ENCODE results near the gene SIK3. TPM values are rescaled to one million over a fixed set of nuclear protein-coding genes. Genes with fewer than 3 reads are reported as not detected.
"Not testable (repeated sequence)": the region's sequence is repeated elsewhere in the genome, so short reads cannot be mapped to it uniquely, and the experiment has no call there.

SIK3 gene
- total RNA-seq, 1 experiment from 2014 or later = 4.1 TPM

DNA sequence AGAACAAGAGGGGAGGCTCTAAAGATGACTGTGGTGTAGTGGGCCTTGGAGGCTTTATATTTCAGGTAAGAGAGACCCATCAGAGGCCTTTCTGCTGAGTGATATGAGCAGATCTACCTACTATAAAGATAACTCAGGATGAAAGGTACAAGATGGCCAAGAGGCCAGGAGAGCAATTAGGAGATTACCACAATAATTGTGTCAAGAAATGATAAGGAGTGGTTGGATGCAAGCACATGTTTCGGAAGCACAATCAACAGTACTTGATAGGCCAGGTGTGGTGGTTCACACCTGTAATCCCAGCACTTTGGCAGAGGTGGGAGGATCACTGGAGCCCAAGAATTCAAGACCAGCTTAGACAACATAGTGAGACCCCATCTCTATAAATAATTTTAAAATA lies 43.8 kb downstream of the SIK3 start:
- no peak overlapping the region for H3K4me3 ChIP-seq (ENCODE audit: low read length)
- no peaks in the 10 kb centered on the region for H3K9me3 ChIP-seq (ENCODE audit: low read length)
- 0 out of 2 replicates have a peak, but pooled peaks cover 3% of the 10 kb centered on the region for H4K20me1 ChIP-seq (ENCODE audit: insufficient read depth, low read depth, low read length)
- H2AFZ ChIP-seq (ENCODE audit: low read length) = no peak overlapping the region
- no peak overlapping the region for H3K4me2 ChIP-seq (ENCODE audit: low read depth, low read length, poor library complexity, severe bottlenecking)
- no peaks in the 10 kb centered on the region for H3K4me1 ChIP-seq (ENCODE audit: low read length)
- H3K9me2 ChIP-seq (replicated peaks; ENCODE audit: insufficient read depth, low read length) = no peaks in the 10 kb centered on the region
- no peaks in the 10 kb centered on the region for H3K79me2 ChIP-seq (ENCODE audit: low read length)
- DNase-seq = no peak
- no peak overlapping the region for H3K27ac ChIP-seq (ENCODE audit: low read length)
- no peaks in the 10 kb centered on the region for H3K36me3 ChIP-seq (ENCODE audit: insufficient read depth, low read length)
- no peak overlapping the region for H3K9ac ChIP-seq (ENCODE audit: low read length)
- no peaks in the 10 kb centered on the region for H3K27me3 ChIP-seq (ENCODE audit: low read length)

DNA sequence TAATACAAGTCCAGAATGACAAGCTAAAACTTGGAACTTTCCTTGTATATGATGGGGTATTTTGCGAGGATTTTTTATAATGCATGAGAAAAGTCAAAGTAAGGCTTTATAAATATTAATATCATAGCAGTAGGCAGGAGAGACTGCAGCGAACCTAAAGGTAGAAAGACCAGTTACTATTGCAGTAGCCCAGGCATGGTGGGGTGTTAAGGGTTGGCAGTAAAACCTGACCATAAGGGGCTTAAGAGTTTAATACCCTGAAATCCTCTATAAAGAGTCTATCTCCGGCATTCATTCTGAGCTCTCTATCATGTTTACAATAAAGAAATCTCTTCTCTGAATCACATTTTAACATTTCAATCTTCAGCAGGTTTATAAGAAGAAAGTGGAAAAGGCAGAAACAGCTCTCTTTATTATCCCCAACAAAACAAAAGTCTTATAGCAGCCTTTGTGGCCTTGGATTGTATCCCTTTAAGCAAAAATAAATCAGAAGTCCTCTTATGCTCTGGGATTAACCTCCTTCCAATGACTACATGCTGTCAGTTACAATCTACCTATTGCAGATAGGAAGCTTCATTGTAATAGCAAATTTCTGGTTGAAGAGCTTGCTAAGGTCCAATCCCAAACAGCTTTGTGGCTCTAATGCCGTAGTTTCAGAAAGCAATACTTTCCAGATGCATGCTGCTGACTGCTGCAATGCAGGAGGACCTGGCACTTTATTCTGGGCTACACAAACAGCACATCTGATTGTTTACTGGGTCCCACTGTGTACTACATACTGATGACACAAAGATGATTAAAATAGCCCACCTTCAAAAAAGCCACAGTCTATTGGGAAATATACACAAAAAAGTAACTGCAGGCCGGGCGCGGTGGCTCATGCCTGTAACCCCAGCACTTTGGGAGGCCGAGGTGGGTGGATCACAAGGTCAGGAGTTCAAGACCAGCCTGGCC lies 45.8 kb downstream of the SIK3 start:
- Histone ChIP-seq H3K9me2 (replicated peaks; ENCODE audit: insufficient read depth, low read length) (no peaks in the 10 kb centered on the region), H3K27ac (ENCODE audit: low read length) (no peak overlapping the region), H3K9me3 (ENCODE audit: low read length) (no peaks in the 10 kb centered on the region), H3K4me3 (ENCODE audit: low read length) (no peak overlapping the region), H3K36me3 (ENCODE audit: insufficient read depth, low read length) (no peaks in the 10 kb centered on the region), H2AFZ (ENCODE audit: low read length) (no peak overlapping the region), H4K20me1 (ENCODE audit: insufficient read depth, low read depth, low read length) (no peaks in the 10 kb centered on the region), H3K27me3 (ENCODE audit: low read length) (no peaks in the 10 kb centered on the region), H3K4me2 (ENCODE audit: low read depth, low read length, poor library complexity, severe bottlenecking) (no peak overlapping the region), H3K79me2 (ENCODE audit: low read length) (no peaks in the 10 kb centered on the region), H3K4me1 (ENCODE audit: low read length) (no peaks in the 10 kb centered on the region), H3K9ac (ENCODE audit: low read length) (no peak overlapping the region)
- DNase-seq = no peak

DNA sequence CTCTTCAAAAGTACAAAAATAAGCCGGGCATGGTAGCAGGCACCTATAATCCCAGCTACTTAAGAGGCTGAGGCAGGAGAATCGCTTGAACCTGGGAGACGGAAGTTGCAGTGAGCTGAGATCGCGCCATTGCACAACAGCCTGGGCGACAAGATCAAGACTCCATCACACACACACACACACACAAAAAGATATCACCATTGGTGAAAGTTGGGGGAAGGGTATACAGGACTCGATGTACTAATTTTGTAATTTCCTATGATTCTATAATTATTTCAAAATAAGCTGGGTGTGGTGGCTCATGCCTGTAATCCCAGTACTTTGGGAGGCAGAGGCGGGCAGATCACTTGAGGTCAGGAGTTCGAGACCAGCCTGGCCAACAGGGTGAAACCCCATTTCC lies 48.1 kb downstream of the SIK3 start:
- not testable (repeated sequence) for DNase-seq; H3K27ac ChIP-seq (ENCODE audit: low read length); H3K4me2 ChIP-seq (ENCODE audit: low read depth, low read length, poor library complexity, severe bottlenecking); H3K9me3 ChIP-seq (ENCODE audit: low read length); H3K9me2 ChIP-seq (replicated peaks; ENCODE audit: insufficient read depth, low read length); H3K4me3 ChIP-seq (ENCODE audit: low read length); H4K20me1 ChIP-seq (ENCODE audit: insufficient read depth, low read depth, low read length); H3K27me3 ChIP-seq (ENCODE audit: low read length); H3K36me3 ChIP-seq (ENCODE audit: insufficient read depth, low read length); H3K9ac ChIP-seq (ENCODE audit: low read length); H3K4me1 ChIP-seq (ENCODE audit: low read length); H3K79me2 ChIP-seq (ENCODE audit: low read length); H2AFZ ChIP-seq (ENCODE audit: low read length)

DNA sequence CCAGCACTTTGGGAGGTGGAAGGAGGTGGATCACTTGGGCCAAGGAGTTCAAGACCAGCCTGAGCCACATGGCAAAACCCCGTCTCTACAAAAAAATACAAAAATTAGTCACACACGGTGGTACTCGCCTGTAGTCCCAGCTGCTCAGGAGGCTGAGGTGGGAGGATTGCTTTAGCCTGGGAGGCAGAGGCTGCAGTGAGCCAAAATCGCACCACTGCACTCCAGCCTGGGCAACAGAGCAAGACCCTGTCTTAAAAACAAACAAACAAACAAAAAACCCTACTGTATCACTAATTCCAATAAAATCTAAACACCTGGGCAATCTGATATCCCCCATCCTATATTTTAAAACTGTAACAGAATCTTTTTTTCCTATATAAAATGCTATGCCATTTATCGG lies 51.6 kb downstream of the SIK3 start:
- not testable (repeated sequence) for H3K36me3 ChIP-seq (ENCODE audit: insufficient read depth, low read length); H3K9me3 ChIP-seq (ENCODE audit: low read length); H3K27ac ChIP-seq (ENCODE audit: low read length); H3K4me3 ChIP-seq (ENCODE audit: low read length); H3K27me3 ChIP-seq (ENCODE audit: low read length); H3K9ac ChIP-seq (ENCODE audit: low read length); H3K4me1 ChIP-seq (ENCODE audit: low read length); H3K79me2 ChIP-seq (ENCODE audit: low read length); H2AFZ ChIP-seq (ENCODE audit: low read length); H4K20me1 ChIP-seq (ENCODE audit: insufficient read depth, low read depth, low read length); H3K9me2 ChIP-seq (replicated peaks; ENCODE audit: insufficient read depth, low read length); DNase-seq; H3K4me2 ChIP-seq (ENCODE audit: low read depth, low read length, poor library complexity, severe bottlenecking)

DNA sequence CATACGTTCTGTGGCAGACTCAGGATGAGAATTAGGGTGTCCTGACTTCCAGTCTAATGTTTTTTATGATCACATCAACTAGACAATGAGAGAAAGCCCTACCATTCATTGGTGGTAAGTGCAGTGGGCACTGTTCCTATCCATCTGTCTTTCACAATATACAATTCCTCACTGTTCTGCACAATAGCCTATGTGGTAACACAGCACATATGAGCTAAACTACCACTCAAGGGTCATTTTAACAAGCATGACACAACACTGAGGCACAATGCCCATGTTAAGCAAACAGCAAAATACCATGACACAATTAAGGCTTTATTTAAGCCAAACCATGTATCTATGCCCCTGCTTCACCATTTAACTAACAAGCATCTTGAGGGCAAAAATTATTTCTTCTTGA lies 52.3 kb downstream of the SIK3 start:
- no peak for DNase-seq
- Histone ChIP-seq H3K4me3 (ENCODE audit: low read length) (no peak overlapping the region), H3K4me1 (ENCODE audit: low read length) (no peaks in the 10 kb centered on the region), H3K9ac (ENCODE audit: low read length) (no peak overlapping the region), H3K36me3 (ENCODE audit: insufficient read depth, low read length) (no peaks in the 10 kb centered on the region), H3K27me3 (ENCODE audit: low read length) (no peaks in the 10 kb centered on the region), H3K79me2 (ENCODE audit: low read length) (no peaks in the 10 kb centered on the region), H3K27ac (ENCODE audit: low read length) (no peak overlapping the region), H3K9me3 (ENCODE audit: low read length) (no peaks in the 10 kb centered on the region), H4K20me1 (ENCODE audit: insufficient read depth, low read depth, low read length) (0 out of 2 replicates have a peak, but pooled peaks cover 8% of the 10 kb centered on the region), H3K4me2 (ENCODE audit: low read depth, low read length, poor library complexity, severe bottlenecking) (no peak overlapping the region), H2AFZ (ENCODE audit: low read length) (no peak overlapping the region), H3K9me2 (replicated peaks; ENCODE audit: insufficient read depth, low read length) (no peaks in the 10 kb centered on the region)

DNA sequence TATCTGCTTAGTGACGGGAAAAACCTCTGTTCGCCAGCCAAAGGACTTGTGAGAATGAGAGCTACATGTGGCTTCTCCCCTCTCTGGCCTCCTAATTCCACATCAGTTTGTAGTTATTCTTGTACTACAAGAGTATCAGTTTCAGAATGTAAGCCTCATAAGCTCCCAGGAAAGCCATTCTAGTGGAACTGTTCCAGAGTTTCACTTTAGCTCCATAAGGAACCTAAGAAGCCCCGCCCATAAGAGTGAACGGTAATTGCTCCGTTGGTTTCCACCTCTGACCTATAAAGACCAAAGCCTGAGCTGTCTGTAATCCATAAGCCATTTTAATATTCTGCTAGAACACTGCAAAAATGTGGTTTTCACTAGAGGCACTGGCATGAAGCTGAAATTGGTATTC lies 53.0 kb downstream of the SIK3 start:
- Histone ChIP-seq H3K79me2 (ENCODE audit: low read length) (no peaks in the 10 kb centered on the region), H3K27ac (ENCODE audit: low read length) (no peak overlapping the region), H3K4me3 (ENCODE audit: low read length) (no peak overlapping the region), H3K4me2 (ENCODE audit: low read depth, low read length, poor library complexity, severe bottlenecking) (no peak overlapping the region), H3K27me3 (ENCODE audit: low read length) (no peaks in the 10 kb centered on the region), H2AFZ (ENCODE audit: low read length) (no peak overlapping the region), H3K4me1 (ENCODE audit: low read length) (no peaks in the 10 kb centered on the region), H3K36me3 (ENCODE audit: insufficient read depth, low read length) (no peaks in the 10 kb centered on the region), H4K20me1 (ENCODE audit: insufficient read depth, low read depth, low read length) (0 out of 2 replicates have a peak, but pooled peaks cover 8% of the 10 kb centered on the region), H3K9me3 (ENCODE audit: low read length) (no peaks in the 10 kb centered on the region), H3K9me2 (replicated peaks; ENCODE audit: insufficient read depth, low read length) (no peaks in the 10 kb centered on the region), H3K9ac (ENCODE audit: low read length) (no peak overlapping the region)
- no peak for DNase-seq

DNA sequence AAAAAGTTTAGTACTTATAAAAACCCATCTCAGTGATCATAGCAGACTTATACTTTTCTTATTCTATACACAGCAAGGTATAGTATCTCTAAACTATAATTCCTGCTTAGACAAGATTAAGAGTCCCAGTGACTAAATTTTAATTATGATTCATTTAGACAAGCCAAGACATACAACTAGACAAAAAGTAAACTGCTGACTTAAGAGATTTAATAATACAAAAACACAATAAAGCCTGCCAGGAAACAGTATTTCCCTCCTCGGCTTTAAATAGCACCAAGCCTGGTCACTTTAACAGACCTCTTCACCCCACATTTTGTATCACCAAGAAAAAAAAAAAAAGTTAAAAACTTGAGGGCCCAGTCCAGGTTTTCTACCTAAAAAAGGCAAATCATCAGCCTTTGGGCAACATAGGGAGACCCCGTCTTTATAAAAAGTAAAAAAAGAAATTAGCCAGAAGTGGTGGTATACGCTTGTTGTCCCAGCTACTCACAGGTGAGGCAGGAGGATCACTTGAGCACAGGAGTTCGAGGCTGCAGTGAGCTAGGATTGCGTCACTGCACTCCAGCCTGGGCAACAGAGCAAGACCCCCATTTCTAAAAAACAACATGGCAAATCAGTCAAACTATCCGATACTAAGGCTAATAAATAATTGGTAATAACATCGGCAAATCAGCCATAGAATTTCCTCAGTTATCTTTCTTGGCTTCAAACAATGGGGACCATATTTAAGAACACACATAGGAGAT lies 53.8 kb downstream of the SIK3 start:
- no peak for DNase-seq
- Histone ChIP-seq H3K9ac (ENCODE audit: low read length) (no peak overlapping the region), H3K4me3 (ENCODE audit: low read length) (no peak overlapping the region), H3K4me2 (ENCODE audit: low read depth, low read length, poor library complexity, severe bottlenecking) (no peak overlapping the region), H3K27me3 (ENCODE audit: low read length) (no peaks in the 10 kb centered on the region), H3K9me3 (ENCODE audit: low read length) (no peaks in the 10 kb centered on the region), H3K36me3 (ENCODE audit: insufficient read depth, low read length) (no peaks in the 10 kb centered on the region), H3K9me2 (replicated peaks; ENCODE audit: insufficient read depth, low read length) (no peaks in the 10 kb centered on the region), H3K79me2 (ENCODE audit: low read length) (no peaks in the 10 kb centered on the region), H3K4me1 (ENCODE audit: low read length) (no peaks in the 10 kb centered on the region), H4K20me1 (ENCODE audit: insufficient read depth, low read depth, low read length) (0 out of 2 replicates have a peak, but pooled peaks cover 8% of the 10 kb centered on the region), H3K27ac (ENCODE audit: low read length) (no peak overlapping the region), H2AFZ (ENCODE audit: low read length) (no peak overlapping the region)

DNA sequence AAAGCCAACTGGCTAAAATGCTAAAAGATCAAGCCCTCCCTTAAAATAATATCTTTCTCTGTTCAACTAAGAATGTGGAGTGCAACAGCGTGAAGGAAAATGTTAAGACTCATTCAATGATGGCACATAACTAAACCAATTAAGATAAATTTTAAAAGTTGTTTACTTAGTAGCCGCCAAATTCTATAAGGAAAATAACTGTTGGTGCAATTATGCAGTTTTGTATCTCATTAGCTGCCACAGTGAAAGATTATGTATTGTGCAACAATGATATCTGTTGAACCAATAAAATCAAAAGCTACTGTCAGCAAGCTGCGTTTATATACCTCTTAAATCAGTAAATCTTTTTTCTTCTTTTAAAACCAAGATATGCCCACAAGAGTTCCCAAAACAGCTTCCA lies 55.5 kb downstream of the SIK3 start:
- 0 out of 2 replicates have a peak, but pooled peaks cover 8% of the 10 kb centered on the region for H4K20me1 ChIP-seq (ENCODE audit: insufficient read depth, low read depth, low read length)
- H3K79me2 ChIP-seq (ENCODE audit: low read length) = no peaks in the 10 kb centered on the region
- peaks cover 9% of the 10 kb centered on the region for H3K4me1 ChIP-seq (ENCODE audit: low read length)

More for the DNA sequence above, 55.5 kb downstream of the SIK3 start:
- no peak overlapping the region for H3K4me2 ChIP-seq (ENCODE audit: low read depth, low read length, poor library complexity, severe bottlenecking)
- H3K27ac ChIP-seq (ENCODE audit: low read length) = no peak overlapping the region
- no peaks in the 10 kb centered on the region for H3K36me3 ChIP-seq (ENCODE audit: insufficient read depth, low read length)
- no peaks in the 10 kb centered on the region for H3K27me3 ChIP-seq (ENCODE audit: low read length)
- no peaks in the 10 kb centered on the region for H3K9me3 ChIP-seq (ENCODE audit: low read length)
- H3K4me3 ChIP-seq (ENCODE audit: low read length) = no peak overlapping the region
- DNase-seq = no peak
- no peaks in the 10 kb centered on the region for H3K9me2 ChIP-seq (replicated peaks; ENCODE audit: insufficient read depth, low read length)
- no peak overlapping the region for H2AFZ ChIP-seq (ENCODE audit: low read length)
- H3K9ac ChIP-seq (ENCODE audit: low read length) = no peak overlapping the region

Data from Karpas-422 (cell line).